PC-3 (cell line): ENCODE data around the gene PIGZ.

Source experiments
- EZH2 ChIP-seq: fragments of 300-600 bp; sonication (generic); IDR thresholded peaks from one replicate; pipeline ENCODE4 v1.6.1; 2017; ENCODE audit warnings: antibody characterized with exemption, mild to moderate bottlenecking, low read length; ENCODE audit not compliant: unreplicated experiment
- EZH2phosphoT487 ChIP-seq: fragments of 300-600 bp; sonication (generic); IDR thresholded peaks from 2 replicates; pipeline ENCODE4 v1.6.1; 2018; ENCODE audit warnings: mild to moderate bottlenecking, antibody characterized with exemption, low read length, borderline replicate concordance
- TF ChIP-seq, protein P1 (sequence below): fragments of 300-600 bp; sonication (generic); conservative IDR thresholded peaks from 2 replicates; pipeline ENCODE4 v1.5.1; 2017; ENCODE audit warnings: antibody characterized with exemption, low read depth, mild to moderate bottlenecking, low read length

DNA sequence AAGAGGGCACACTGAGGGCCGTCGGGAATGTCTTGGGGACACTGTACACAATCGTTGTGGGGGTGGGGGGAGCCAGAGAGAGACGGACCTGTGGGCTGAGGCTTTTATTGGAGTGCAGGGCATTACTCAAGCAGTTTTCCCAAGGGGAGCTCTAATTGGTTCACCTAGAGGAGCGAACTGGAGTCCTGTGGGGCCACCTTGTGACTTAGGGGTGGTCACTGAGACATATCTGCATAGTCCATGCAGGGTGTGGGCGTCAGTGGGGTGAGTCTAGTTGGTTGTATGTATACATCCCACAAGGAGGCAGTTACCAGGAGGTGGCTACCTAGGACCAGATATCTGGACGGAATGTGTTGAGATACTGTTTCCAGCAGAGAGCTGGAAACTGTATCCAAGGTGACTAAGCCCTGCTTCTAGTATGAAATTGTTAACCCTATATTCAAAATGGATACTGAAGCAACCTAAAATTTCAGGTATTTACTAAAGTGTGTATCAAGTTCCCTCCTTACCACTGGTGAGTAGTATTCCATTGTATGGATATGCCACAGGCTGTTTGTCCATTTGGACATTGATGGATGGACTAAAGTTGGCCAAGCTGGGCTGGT, 2.6 kb upstream of the PIGZ start:
- TF ChIP-seq EZH2 (no peak), EZH2phosphoT487 (no peak)
- TF ChIP-seq, protein P1, sequence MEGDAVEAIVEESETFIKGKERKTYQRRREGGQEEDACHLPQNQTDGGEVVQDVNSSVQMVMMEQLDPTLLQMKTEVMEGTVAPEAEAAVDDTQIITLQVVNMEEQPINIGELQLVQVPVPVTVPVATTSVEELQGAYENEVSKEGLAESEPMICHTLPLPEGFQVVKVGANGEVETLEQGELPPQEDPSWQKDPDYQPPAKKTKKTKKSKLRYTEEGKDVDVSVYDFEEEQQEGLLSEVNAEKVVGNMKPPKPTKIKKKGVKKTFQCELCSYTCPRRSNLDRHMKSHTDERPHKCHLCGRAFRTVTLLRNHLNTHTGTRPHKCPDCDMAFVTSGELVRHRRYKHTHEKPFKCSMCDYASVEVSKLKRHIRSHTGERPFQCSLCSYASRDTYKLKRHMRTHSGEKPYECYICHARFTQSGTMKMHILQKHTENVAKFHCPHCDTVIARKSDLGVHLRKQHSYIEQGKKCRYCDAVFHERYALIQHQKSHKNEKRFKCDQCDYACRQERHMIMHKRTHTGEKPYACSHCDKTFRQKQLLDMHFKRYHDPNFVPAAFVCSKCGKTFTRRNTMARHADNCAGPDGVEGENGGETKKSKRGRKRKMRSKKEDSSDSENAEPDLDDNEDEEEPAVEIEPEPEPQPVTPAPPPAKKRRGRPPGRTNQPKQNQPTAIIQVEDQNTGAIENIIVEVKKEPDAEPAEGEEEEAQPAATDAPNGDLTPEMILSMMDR, result peak; percentile 26; the same call in 1 of the 2 replicates
